ENCODE results near the gene STK38.

GRCh38 chr6:36467625-36468024 is 79.7 kb downstream of the STK38 start:
- TF ChIP-seq CTCF (conservative IDR thresholded peaks at IDR 0.05; ENCODE audit: low read length) (no peak), EZH2phosphoT487 (IDR thresholded peaks at IDR 0.05; ENCODE audit: borderline replicate concordance, low read depth, low read length) (no peak)
